Testis (tissue), 3 donors: ENCODE data around the gene FAM169A. TPM values are rescaled to one million over a fixed set of nuclear protein-coding genes. Genes with fewer than 3 reads are reported as not detected.

ENCODE experiments used
- DNase-seq: peaks from one replicate; pipeline ENCODE4 v3.0.0-alpha.2; 2019
- H3K27ac ChIP-seq, 2 donors: fragments of 200-600 bp; sonication (generic); one replicate each; pipeline ENCODE4 v1.5.1; 2019
- H3K27me3 ChIP-seq: fragments of 200-600 bp; sonication (generic); one replicate; pipeline ENCODE4 v1.5.1; 2019
- H3K36me3 ChIP-seq: fragments of 200-600 bp; sonication (generic); one replicate; pipeline ENCODE4 v1.5.1; 2017; ENCODE audit warnings: low read depth; ENCODE audit errors: missing control alignments
- H3K4me1 ChIP-seq: fragments of 200-600 bp; sonication (generic); one replicate; pipeline ENCODE4 v1.5.1; 2019
- H3K4me3 ChIP-seq, 2 donors: fragments of 200-600 bp; sonication (generic); one replicate each; pipeline ENCODE4 v1.5.1; 2017 to 2019
- H3K9me3 ChIP-seq: fragments of 200-600 bp; sonication (generic); one replicate; pipeline ENCODE4 v1.5.1; 2017
- CTCF ChIP-seq, 3 experiments: fragments of 450-650 bp in 2 of 3; fragments of 200-600 bp in 1 of 3; sonication (generic) in 1 of 3; IDR thresholded peaks; one replicate each; pipeline ENCODE4 v1.5.1; 2016 to 2019; ENCODE audit warnings: antibody characterized with exemption in 3 of 3, mild to moderate bottlenecking in 2 of 3, moderate library complexity in 1 of 3
- POLR2A ChIP-seq: fragments of 450-650 bp; IDR thresholded peaks from one replicate; pipeline ENCODE4 v1.6.1; 2017; ENCODE audit warnings: antibody characterized with exemption, mild to moderate bottlenecking, moderate library complexity
- WGBS, 2 donors: methylation state at CpG; one replicate each; pipeline ENCODE4 v1.1.5; 2018; 5-methylcytosine and 5-hydroxymethylcytosine counted together
- intact Hi-C: fragments of 100-400 bp; cut with DNase I; formaldehyde crosslinking; loops from one replicate; pipeline ENCODE4 v1.15.1; 2023; ENCODE audit warnings: low total_unique reads
- polyA plus RNA-seq: library from polyadenylated mRNA; stranded (reverse); fragments of 350-450 nt; fragmentation: Illumina TruSeq; extraction: RNeasy Lipid Tissue Mini Kit (QIAGEN cat#74804); gene quantifications from one replicate; pipeline ENCODE4 v1.2.3, GENCODE V29; 2014; ENCODE audit warnings: low read depth, low replicate concordance; ENCODE audit not compliant: insufficient read depth
- total RNA-seq, 2 donors: library from RNA; depleted of rRNA; stranded (reverse); fragments of >200 nt; gene quantifications; one replicate each; pipeline ENCODE4 v1.2.3, GENCODE V29; 2016

Gene FAM169A
- total and polyA plus RNA-seq, 3 donors from 2014 or later: 25.1 to 69.2 (median 58.6) TPM

GRCh38 chr5:74853256-74853655, 12.9 kb downstream of the FAM169A start:
- WGBS, 2 donors: 79 to 82% methylated on average over 2 of the region's 2 CpGs
- H3K36me3 ChIP-seq: no peaks in the 10 kb centered on the region
- intact Hi-C loops: no loop called here
- H3K9me3 ChIP-seq: no peaks in the 10 kb centered on the region
- H3K27ac ChIP-seq: no peak overlapping the region
- H3K4me1 ChIP-seq: peaks cover 7% of the 10 kb centered on the region
- DNase-seq: no peak
- TF ChIP-seq POLR2A (no peak), CTCF (IDR thresholded peaks at IDR 0.05) (no peak)
- no peak overlapping the region for H3K4me3 ChIP-seq
- no peaks in the 10 kb centered on the region for H3K27me3 ChIP-seq

GRCh38 chr5:74851684-74852353, 14.4 kb downstream of the FAM169A start:
- Histone ChIP-seq H3K4me1 (peaks cover 7% of the 10 kb centered on the region), H3K9me3 (no peaks in the 10 kb centered on the region), H3K27me3 (no peaks in the 10 kb centered on the region), H3K36me3 (no peaks in the 10 kb centered on the region), H3K27ac (peak overlapping the region; percentile 18 to 54), H3K4me3 (no peak overlapping the region)
- 61 to 66% methylated on average over 4 of the region's 4 CpGs for WGBS, 2 donors
- intact Hi-C loops: no loop called here
- no peak for DNase-seq
- TF ChIP-seq CTCF (IDR thresholded peaks at IDR 0.05): no peak
- TF ChIP-seq POLR2A: no peak

GRCh38 chr5:74850789-74851425, 15.3 kb downstream of the FAM169A start:
- H3K27me3 ChIP-seq: no peaks in the 10 kb centered on the region
- H3K4me1 ChIP-seq: peaks cover 7% of the 10 kb centered on the region
- TF ChIP-seq CTCF (IDR thresholded peaks at IDR 0.05): no peak
- TF ChIP-seq POLR2A: no peak
- no peak overlapping the region for H3K4me3 ChIP-seq
- H3K36me3 ChIP-seq: no peaks in the 10 kb centered on the region
- peak overlapping the region in 1 of 2 donors; percentile 18 for H3K27ac ChIP-seq
- no peak for DNase-seq
- 54 to 76% methylated on average over 4 of the region's 4 CpGs for WGBS, 2 donors
- intact Hi-C loops: no loop called here
- H3K9me3 ChIP-seq: no peaks in the 10 kb centered on the region

- Histone ChIP-seq H3K27me3 (no peaks in the 10 kb centered on the region), H3K9me3 (no peaks in the 10 kb centered on the region), H3K4me1 (peaks cover 7% of the 10 kb centered on the region), H3K27ac (peak overlapping the region in 1 of 2 donors; percentile 2), H3K36me3 (no peaks in the 10 kb centered on the region), H3K4me3 (no peak overlapping the region)
- intact Hi-C loops: no loop called here
- TF ChIP-seq CTCF (IDR thresholded peaks at IDR 0.05) (no peak), POLR2A (no peak)
- DNase-seq: no peak
- WGBS, 2 donors: 67 to 78% methylated on average over 8 of the region's 8 CpGs
These were observed 16.2 kb downstream of the FAM169A start for GRCh38 chr5:74850030-74850429.
